Mucosa of rectum (tissue), 2 donors: ENCODE results near the gene ATP6V0C.
"Not testable (repeated sequence)": the region's sequence is repeated elsewhere in the genome, so short reads cannot be mapped to it uniquely, and the experiment has no call there.

ENCODE experiments used
- H3K27ac ChIP-seq, 2 donors: one replicate each; pipeline ENCODE4 v1.7.0; 2013; ENCODE audit warnings: inconsistent platforms in 2 of 2, low read depth in 2 of 2, low read length in 2 of 2
- H3K27me3 ChIP-seq, 2 donors: one replicate each; pipeline ENCODE4 v1.7.0; 2013; ENCODE audit warnings: low read length in 2 of 2; ENCODE audit not compliant: control insufficient read depth in 2 of 2, insufficient read depth in 2 of 2
- H3K36me3 ChIP-seq, 2 donors: one replicate each; pipeline ENCODE4 v1.7.0; 2013; ENCODE audit warnings: low read length in 2 of 2; ENCODE audit not compliant: control insufficient read depth in 2 of 2, insufficient read depth in 2 of 2
- H3K4me1 ChIP-seq, 2 donors: one replicate each; pipeline ENCODE4 v1.7.0; 2013; ENCODE audit warnings: low read length in 2 of 2, mild to moderate bottlenecking in 1 of 2; ENCODE audit not compliant: control insufficient read depth in 2 of 2, insufficient read depth in 2 of 2
- H3K4me3 ChIP-seq, 2 donors: one replicate each; pipeline ENCODE4 v1.7.0; 2013; ENCODE audit warnings: low read length in 2 of 2
- H3K9ac ChIP-seq, 2 donors: one replicate each; pipeline ENCODE4 v1.7.0; 2013; ENCODE audit warnings: low read length in 2 of 2, low read depth in 1 of 2, mild to moderate bottlenecking in 1 of 2
- H3K9me3 ChIP-seq, 2 donors: one replicate each; pipeline ENCODE4 v1.7.0; 2013; ENCODE audit warnings: low read length in 2 of 2; ENCODE audit not compliant: control insufficient read depth in 2 of 2
- donor health status: healthy.
- donor health status: Normal muscosa, but diverticular disease.

Gene ATP6V0C

DNA sequence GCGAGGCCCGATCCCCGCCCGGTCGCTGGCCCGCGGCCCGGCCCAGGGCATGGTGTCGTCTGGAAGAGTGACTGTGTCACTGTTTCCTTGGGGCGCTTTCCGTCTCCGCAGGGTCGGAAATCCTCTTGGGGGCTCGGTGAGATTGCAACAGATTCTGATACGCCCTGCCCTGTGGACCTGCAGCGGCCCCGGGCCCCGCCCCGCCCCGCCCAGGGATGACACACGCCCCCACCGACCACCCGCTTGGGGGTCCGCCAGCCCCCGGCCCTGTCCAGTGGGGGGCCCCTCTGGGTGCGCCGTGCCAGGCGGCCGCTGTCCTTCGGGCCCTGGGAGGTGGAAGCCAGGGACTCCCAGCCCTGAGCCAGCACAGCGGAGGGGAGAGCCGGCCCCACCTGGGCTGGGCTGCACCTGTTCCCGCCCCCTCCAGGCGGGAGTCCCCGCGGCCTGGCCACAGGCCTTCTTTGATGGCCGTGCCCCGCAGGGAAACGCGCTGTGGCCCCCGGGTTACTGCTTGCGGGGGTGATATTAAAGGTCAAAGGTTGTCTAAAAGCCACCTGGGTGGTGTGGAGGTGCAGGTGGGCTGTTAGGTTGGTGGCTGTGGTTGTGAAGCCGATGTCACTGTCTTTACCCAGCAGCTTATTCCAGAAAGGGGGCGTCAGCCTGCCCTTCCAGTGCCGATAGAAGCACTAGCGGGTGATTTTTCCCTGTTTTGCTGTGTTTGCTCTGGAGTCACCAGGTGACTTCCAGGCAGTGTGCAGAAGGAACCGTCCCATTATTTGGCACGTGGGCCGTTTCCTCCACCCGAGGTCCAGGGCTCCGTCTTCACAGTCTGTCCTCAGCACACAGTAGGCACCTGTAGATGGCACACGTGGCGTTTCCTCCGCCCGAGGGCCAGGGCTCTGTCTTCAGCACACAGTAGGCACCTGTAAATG lies 38.1 kb upstream of the ATP6V0C start:
- Histone ChIP-seq H3K9me3 (no peaks in the 10 kb centered on the region), H3K9ac (peak overlapping the region; percentile 32 to 53), H3K27ac (no peak overlapping the region), H3K27me3 (peaks cover 16 to 23% of the 10 kb centered on the region in 2 donors), H3K36me3 (no peaks in the 10 kb centered on the region), H3K4me3 (peak overlapping the region; percentile 54 to 57), H3K4me1 (peaks cover 19 to 23% of the 10 kb centered on the region in 2 donors)

DNA sequence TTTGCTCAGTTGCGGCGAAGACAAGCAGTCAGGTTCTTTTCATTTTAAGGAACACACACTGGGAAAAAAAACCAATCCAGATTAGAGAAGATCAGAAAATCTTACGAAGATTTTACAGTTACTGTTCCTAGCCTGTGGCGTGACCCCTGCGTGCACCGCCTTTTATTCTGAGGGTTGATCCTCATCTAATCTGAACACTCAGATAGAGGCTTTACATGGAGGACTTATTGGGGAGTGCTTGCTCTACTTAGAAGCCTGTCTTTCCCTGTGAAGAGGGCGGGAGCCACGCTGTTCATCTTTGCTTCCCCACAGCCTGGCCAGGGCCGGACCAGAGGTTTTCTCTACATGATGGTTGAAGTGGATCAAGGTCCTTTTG lies 37.4 kb upstream of the ATP6V0C start:
- Histone ChIP-seq H3K9me3 (no peaks in the 10 kb centered on the region), H3K4me3 (no peak overlapping the region), H3K27ac (no peak overlapping the region), H3K27me3 (peaks cover 14 to 21% of the 10 kb centered on the region in 2 donors), H3K36me3 (no peaks in the 10 kb centered on the region), H3K9ac (peak overlapping the region in 1 of 2 donors; percentile 53), H3K4me1 (peaks cover 26 to 27% of the 10 kb centered on the region in 2 donors)

DNA sequence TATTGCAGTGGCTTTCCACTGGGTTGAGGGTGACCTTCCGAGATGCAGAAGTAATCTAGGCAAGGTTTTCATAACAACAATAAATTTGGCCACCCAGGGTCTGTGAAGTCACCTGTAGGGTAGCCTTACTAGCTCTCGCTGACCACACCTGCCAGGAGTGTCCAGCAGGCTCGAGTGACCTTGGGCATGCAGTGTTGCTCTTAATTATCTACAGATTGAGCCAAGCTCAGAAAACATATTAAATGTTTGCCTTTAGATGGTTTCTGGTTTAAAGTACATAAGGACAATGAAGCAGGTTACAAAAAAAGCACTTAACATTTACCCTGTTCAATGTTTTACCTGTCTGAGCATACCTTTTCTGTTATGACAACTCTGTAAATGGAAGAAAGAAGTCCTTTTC lies 37.0 kb upstream of the ATP6V0C start:
- H3K4me3 ChIP-seq, result no peak overlapping the region
- peaks cover 24 to 30% of the 10 kb centered on the region in 2 donors for H3K4me1 ChIP-seq
- no peaks in the 10 kb centered on the region for H3K36me3 ChIP-seq
- H3K27me3 ChIP-seq, result peaks cover 14 to 17% of the 10 kb centered on the region in 2 donors
- no peak overlapping the region for H3K27ac ChIP-seq
- no peak overlapping the region for H3K9ac ChIP-seq
- no peaks in the 10 kb centered on the region for H3K9me3 ChIP-seq

DNA sequence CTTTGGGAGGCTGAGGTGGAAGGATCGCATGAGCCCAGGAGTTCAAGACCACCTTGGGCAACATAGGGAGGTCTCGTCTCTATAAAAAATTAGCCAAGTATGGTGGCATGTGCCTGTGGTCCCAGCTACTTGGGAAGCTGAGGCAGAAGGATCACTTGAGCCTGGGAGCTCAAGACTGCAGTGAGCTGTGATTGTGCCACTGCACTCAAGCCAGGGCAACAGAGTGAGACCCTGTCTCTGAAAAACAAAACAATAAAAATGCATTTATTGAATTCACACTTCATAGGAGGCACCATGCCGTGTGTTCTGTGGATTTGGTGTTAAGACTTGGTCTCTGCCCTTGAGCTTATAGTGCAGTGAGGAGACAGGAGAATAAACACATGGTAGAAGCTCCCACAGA lies 36.4 kb upstream of the ATP6V0C start:
- no peak overlapping the region for H3K9ac ChIP-seq
- no peaks in the 10 kb centered on the region for H3K9me3 ChIP-seq
- no peaks in the 10 kb centered on the region for H3K36me3 ChIP-seq
- no peak overlapping the region for H3K27ac ChIP-seq
- peaks cover 23 to 31% of the 10 kb centered on the region in 2 donors for H3K4me1 ChIP-seq
- H3K4me3 ChIP-seq, result no peak overlapping the region
- peaks cover 8 to 11% of the 10 kb centered on the region in 2 donors for H3K27me3 ChIP-seq

DNA sequence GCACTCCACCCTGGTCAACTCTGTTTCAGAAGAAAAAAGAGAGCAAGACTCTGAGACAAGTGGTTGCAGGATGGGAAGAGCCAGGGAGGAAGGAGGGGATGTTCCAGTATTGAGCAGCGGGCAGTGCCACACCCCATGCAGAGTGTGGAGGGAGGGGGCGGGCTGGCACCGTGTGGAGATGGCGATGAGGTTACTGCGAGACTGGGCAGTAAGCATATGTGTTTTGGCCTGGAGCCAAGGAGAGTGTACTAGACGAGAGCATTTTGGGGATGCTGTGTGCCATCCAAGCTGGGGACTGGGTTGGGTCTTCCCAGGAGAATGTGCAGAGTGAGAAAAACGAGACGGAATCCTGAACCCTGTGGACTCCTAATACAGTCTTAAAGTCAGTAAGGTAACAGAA lies 35.5 kb upstream of the ATP6V0C start:
- Histone ChIP-seq H3K36me3 (no peaks in the 10 kb centered on the region), H3K9me3 (no peaks in the 10 kb centered on the region), H3K4me1 (peaks cover 21 to 36% of the 10 kb centered on the region in 2 donors), H3K27me3 (peaks cover 0 to 2% of the 10 kb centered on the region in 2 donors), H3K27ac (no peak overlapping the region), H3K9ac (no peak overlapping the region), H3K4me3 (no peak overlapping the region)

DNA sequence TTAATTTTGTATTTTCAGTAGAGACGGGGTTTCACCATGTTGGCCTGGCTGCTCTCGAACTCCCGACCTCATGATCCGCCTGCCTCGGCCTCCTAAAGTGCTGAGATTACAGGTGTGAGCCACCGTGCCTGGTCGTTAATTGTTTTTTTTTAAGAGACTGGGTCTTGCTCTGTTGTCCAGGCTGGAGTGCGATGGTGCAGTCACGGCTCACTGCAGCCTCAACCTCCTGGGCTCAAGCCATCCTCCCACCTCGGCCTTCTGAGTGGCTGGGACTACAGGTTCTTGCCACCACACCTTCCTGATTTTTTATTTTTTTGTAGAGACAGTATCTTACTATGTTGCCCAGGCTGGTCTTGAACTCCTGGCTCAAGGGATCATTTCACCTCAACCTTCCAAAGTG lies 33.8 kb upstream of the ATP6V0C start:
- H3K27me3 ChIP-seq, H3K36me3 ChIP-seq, H3K27ac ChIP-seq, H3K9ac ChIP-seq, H3K9me3 ChIP-seq, H3K4me3 ChIP-seq: not testable (repeated sequence)
- peaks cover 14 to 27% of the 10 kb centered on the region in 2 donors for H3K4me1 ChIP-seq

DNA sequence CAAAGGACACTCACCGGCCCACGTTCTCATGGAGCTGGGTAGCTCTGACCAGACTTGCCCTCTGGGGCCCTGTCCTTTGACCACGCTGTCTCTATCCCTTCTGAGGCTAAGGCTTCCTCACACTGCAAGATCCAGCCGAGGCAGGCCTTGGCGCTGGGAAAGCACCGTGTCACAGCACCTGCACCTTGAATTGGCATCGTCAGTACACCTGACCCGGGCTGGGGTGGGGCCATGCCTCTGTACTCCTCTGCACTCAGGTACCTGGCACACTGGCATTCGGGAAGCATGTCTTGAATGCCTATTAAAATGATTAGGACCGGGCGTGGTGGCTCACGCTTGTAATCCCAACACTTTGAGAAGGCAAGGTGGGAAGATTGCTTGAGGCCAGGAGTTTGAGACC lies 32.8 kb upstream of the ATP6V0C start:
- Histone ChIP-seq H3K4me1 (peaks cover 9 to 23% of the 10 kb centered on the region in 2 donors), H3K9ac (peak overlapping the region; percentile 6 to 45), H3K9me3 (no peaks in the 10 kb centered on the region), H3K4me3 (no peak overlapping the region), H3K36me3 (no peaks in the 10 kb centered on the region), H3K27me3 (no peaks in the 10 kb centered on the region), H3K27ac (peak overlapping the region; percentile 32 to 56)

DNA sequence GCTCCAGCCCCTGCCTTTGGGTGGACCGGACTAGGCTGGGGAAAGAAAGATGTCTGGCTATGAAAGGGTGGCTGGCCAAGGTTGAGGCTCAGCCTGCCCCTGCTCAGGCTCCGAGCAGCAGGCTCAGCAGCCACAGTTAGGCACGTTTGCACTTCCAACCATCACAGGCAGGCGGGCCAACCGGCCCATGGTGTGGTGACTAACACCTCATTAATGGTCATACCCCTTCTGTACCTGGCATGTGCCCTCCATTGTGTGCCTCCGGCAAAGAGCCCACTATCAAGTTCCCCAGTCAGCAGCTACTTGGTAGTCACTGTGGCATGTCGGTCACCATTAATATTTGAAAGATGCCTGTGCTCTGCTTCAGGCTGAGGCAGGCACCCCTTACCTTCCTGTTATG lies 32.1 kb upstream of the ATP6V0C start:
- Histone ChIP-seq H3K4me1 (peaks cover 7 to 21% of the 10 kb centered on the region in 2 donors), H3K36me3 (no peaks in the 10 kb centered on the region), H3K4me3 (no peak overlapping the region), H3K27ac (peak overlapping the region in 1 of 2 donors; percentile 24), H3K9me3 (no peaks in the 10 kb centered on the region), H3K9ac (no peak overlapping the region), H3K27me3 (no peaks in the 10 kb centered on the region)

DNA sequence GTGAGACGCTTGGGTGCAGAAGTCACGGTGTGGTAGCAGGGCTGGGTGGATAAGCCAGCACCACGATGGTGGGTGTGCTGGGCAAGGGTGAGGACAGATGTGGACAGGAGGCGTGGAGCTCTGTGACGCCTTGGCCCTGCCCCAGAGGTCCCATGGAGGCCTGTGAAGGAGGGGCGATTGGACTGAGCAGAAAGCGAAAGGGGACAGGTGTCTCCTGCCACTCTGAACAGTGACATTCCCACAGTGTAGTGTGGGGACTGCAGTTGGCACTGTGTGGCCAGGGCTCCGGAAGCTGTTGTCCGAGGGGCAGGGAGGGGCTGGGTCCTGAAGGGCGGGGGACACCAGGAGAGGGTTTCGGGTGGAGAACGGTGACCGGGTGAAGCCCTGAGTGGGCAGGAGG lies 31.5 kb upstream of the ATP6V0C start:
- peaks cover 11 to 26% of the 10 kb centered on the region in 2 donors for H3K4me1 ChIP-seq
- no peaks in the 10 kb centered on the region for H3K27me3 ChIP-seq
- H3K9ac ChIP-seq, result no peak overlapping the region
- H3K36me3 ChIP-seq, result no peaks in the 10 kb centered on the region
- H3K27ac ChIP-seq, result no peak overlapping the region
- no peak overlapping the region for H3K4me3 ChIP-seq
- H3K9me3 ChIP-seq, result no peaks in the 10 kb centered on the region

DNA sequence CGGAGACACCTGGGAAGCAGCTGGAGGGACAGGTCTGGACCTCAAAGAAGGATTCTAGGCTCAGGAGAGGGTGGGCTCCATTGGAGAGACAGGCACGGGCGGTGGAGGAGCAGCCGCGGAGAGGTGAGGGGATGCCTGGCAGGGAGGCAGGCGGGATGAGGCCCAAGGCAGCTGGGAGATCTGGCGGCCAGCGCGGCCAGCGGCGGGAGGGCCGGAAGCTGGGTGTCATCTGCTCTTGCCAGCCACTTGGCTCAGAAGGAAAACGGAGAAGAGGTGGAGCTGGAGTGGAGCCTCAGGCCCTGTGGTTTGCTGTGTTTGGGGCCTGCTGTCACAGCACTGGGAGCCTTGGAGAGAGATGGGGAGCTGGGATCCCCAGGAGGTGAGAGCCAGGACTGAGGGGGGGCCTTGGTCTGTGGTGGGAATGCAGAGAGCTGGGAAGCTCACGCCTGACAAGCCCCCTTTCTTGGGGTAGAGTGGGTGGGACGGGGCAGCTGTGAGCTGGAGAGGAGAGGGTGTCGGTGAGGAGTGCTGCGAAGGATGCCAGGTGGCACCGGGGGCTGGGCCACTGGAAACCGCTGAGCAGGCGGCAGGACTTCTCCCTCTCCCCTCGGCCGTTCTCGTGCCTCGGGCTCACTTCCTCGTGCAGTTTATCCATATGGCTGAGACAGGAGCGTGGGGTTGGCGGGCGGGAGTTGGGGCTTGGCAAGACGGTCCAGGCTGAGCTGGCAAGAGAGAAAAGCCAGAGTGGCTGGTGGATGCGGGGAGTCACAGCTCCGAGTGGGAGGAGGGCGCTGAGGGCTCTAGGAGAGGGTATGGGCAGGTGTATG lies 30.8 kb upstream of the ATP6V0C start:
- H3K36me3 ChIP-seq, result no peaks in the 10 kb centered on the region
- H3K27ac ChIP-seq, result peak overlapping the region in 1 of 2 donors; percentile 42

More for the DNA sequence above, 30.8 kb upstream of the ATP6V0C start:
- Histone ChIP-seq H3K9me3 (no peaks in the 10 kb centered on the region), H3K4me1 (peaks cover 15 to 29% of the 10 kb centered on the region in 2 donors), H3K9ac (peak overlapping the region in 1 of 2 donors; percentile 37), H3K27me3 (no peaks in the 10 kb centered on the region), H3K4me3 (peak overlapping the region; percentile 9 to 12)
